Liver (tissue), 9 donors: ENCODE data around the gene LSM2. TPM values are rescaled to one million over a fixed set of nuclear protein-coding genes. Genes with fewer than 3 reads are reported as not detected.

Source experiments
- DNase-seq: peaks from one replicate; pipeline ENCODE4 v3.0.0-alpha.2; 2017; ENCODE audit warnings: low spot score
- H3K27ac ChIP-seq, 2 donors: one replicate each; pipeline ENCODE4 v1.7.0; 2013; ENCODE audit warnings: inconsistent platforms in 2 of 2, low read length in 2 of 2, control low read depth in 1 of 2, low read depth in 1 of 2, mild to moderate bottlenecking in 1 of 2
- H3K27me3 ChIP-seq, 4 donors: one replicate each; pipeline versions ENCODE4 v1.6.1 to v1.7.0; 2013; ENCODE audit warnings: low read length in 3 of 4, inconsistent platforms in 1 of 4, mild to moderate bottlenecking in 1 of 4, moderate library complexity in 1 of 4; ENCODE audit not compliant: control insufficient read depth in 4 of 4, insufficient read depth in 4 of 4
- H3K36me3 ChIP-seq, 4 donors: one replicate each; pipeline versions ENCODE4 v1.6.1 to v1.7.0; 2013; ENCODE audit warnings: low read length in 3 of 4, mild to moderate bottlenecking in 3 of 4, low read depth in 1 of 4, moderate library complexity in 1 of 4; ENCODE audit not compliant: control insufficient read depth in 4 of 4, insufficient read depth in 3 of 4
- H3K4me1 ChIP-seq, 4 donors: one replicate each; pipeline versions ENCODE4 v1.6.1 to v1.7.0; 2013; ENCODE audit warnings: low read length in 3 of 4, mild to moderate bottlenecking in 3 of 4, moderate library complexity in 1 of 4; ENCODE audit not compliant: control insufficient read depth in 4 of 4, insufficient read depth in 4 of 4
- H3K4me3 ChIP-seq, 3 donors: one replicate each; pipeline versions ENCODE4 v1.6.1 to v1.7.0; 2013; ENCODE audit warnings: low read length in 3 of 3, control low read depth in 1 of 3, low read depth in 1 of 3, mild to moderate bottlenecking in 1 of 3
- H3K9ac ChIP-seq, 2 donors: one replicate each; pipeline ENCODE4 v1.7.0; 2013; ENCODE audit warnings: low read length in 2 of 2, mild to moderate bottlenecking in 2 of 2, moderate library complexity in 2 of 2, control low read depth in 1 of 2, low read depth in 1 of 2
- H3K9me3 ChIP-seq, 4 donors: one replicate each; pipeline versions ENCODE4 v1.6.1 to v1.7.0; 2013; ENCODE audit warnings: low read length in 3 of 4; ENCODE audit not compliant: control insufficient read depth in 4 of 4
- ATF3 ChIP-seq: IDR thresholded peaks from 2 replicates; pipeline ENCODE4 v1.6.1; 2016; ENCODE audit warnings: antibody characterized with exemption
- EGR1 ChIP-seq, 2 donors: IDR thresholded peaks; 2 replicates each; pipeline ENCODE4 v1.6.1; 2016 to 2018; ENCODE audit warnings: antibody characterized with exemption in 2 of 2, low read depth in 2 of 2
- FOXA1 ChIP-seq: IDR thresholded peaks from 2 replicates; pipeline ENCODE4 v1.6.1; 2016; ENCODE audit warnings: antibody characterized with exemption
- FOXA2 ChIP-seq: IDR thresholded peaks from 2 replicates; pipeline ENCODE4 v1.6.1; 2016; ENCODE audit warnings: antibody characterized with exemption
- GABPA ChIP-seq, 2 donors: IDR thresholded peaks in 1 of 2; conservative IDR thresholded peaks in 1 of 2; 2 replicates each; pipeline ENCODE4 v1.6.1; 2016; ENCODE audit warnings: antibody characterized with exemption in 2 of 2, mild to moderate bottlenecking in 1 of 2, moderate library complexity in 1 of 2
- HNF4A ChIP-seq, 2 donors: conservative IDR thresholded peaks; 2 replicates each; pipeline ENCODE4 v1.6.1; 2016; ENCODE audit warnings: antibody characterized with exemption in 2 of 2, mild to moderate bottlenecking in 2 of 2
- HNF4G ChIP-seq: IDR thresholded peaks from 2 replicates; pipeline ENCODE4 v1.6.1; 2016; ENCODE audit warnings: antibody characterized with exemption
- JUND ChIP-seq, 2 donors: IDR thresholded peaks; 2 replicates each; pipeline ENCODE4 v1.6.1; 2016; ENCODE audit warnings: antibody characterized with exemption in 2 of 2
- MAX ChIP-seq: IDR thresholded peaks from 2 replicates; pipeline ENCODE4 v1.6.1; 2016; ENCODE audit warnings: antibody characterized with exemption
- NR2F2 ChIP-seq: IDR thresholded peaks from 2 replicates; pipeline ENCODE4 v1.6.1; 2016; ENCODE audit warnings: antibody characterized with exemption
- RAD21 ChIP-seq, 2 donors: IDR thresholded peaks; 2 replicates each; pipeline ENCODE4 v1.6.1; 2016; ENCODE audit warnings: antibody characterized with exemption in 2 of 2, mild to moderate bottlenecking in 2 of 2
- RXRA ChIP-seq, 2 donors: IDR thresholded peaks; 2 replicates each; pipeline ENCODE4 v1.6.1; 2017 to 2018; ENCODE audit warnings: antibody characterized with exemption in 2 of 2, mild to moderate bottlenecking in 1 of 2
- SP1 ChIP-seq: IDR thresholded peaks from 2 replicates; pipeline ENCODE4 v1.6.1; 2018; ENCODE audit warnings: antibody characterized with exemption, mild to moderate bottlenecking
- TAF1 ChIP-seq: conservative IDR thresholded peaks from 2 replicates; pipeline ENCODE4 v1.6.1; 2016; ENCODE audit warnings: antibody characterized with exemption, mild to moderate bottlenecking
- YY1 ChIP-seq: IDR thresholded peaks from 2 replicates; pipeline ENCODE4 v1.6.1; 2016; ENCODE audit warnings: antibody characterized with exemption, mild to moderate bottlenecking
- WGBS: extraction: QIAGEN DNeasy Blood & Tissue Kit; methylation state at CpG from one replicate; pipeline ENCODE4 v1.1.7; 2013; 5-methylcytosine and 5-hydroxymethylcytosine counted together
- polyA plus RNA-seq, 2 donors: library from polyadenylated mRNA; stranded (reverse) in 1 of 2; unstranded in 1 of 2; fragments of 200-250 nt in 1 of 2; fragments of >200 nt in 1 of 2; fragmentation: Nextera tagmentation in 1 of 2; extraction: Ambion mirVana in 1 of 2; gene quantifications; one replicate each; pipeline versions ENCODE4 v1.2.1 to v1.2.3, GENCODE V29; 2013 to 2015
- total RNA-seq, 2 donors: library from RNA; depleted of rRNA; stranded (reverse); fragments of >200 nt; gene quantifications; one replicate each; pipeline ENCODE4 v1.2.3, GENCODE V29; 2014
- TF ChIP-seq, protein P1 (sequence below): IDR thresholded peaks from 2 replicates; pipeline ENCODE4 v1.6.1; 2016; ENCODE audit warnings: antibody characterized with exemption, mild to moderate bottlenecking
- TF ChIP-seq, protein P2 (sequence below): fragments of 150-350 bp; IDR thresholded peaks from 2 replicates; pipeline ENCODE4 v1.5.1; 2017; ENCODE audit warnings: improper control_type of control experiment, low read depth, low read length; ENCODE audit not compliant: missing input control
- TF ChIP-seq, protein P3 (sequence below): IDR thresholded peaks from 2 replicates; pipeline ENCODE4 v1.6.1; 2016; ENCODE audit warnings: antibody characterized with exemption
- donor health status: healthy.
- donor health status: healthy.
- donor health status: healthy.
- donor health status: healthy.
- donor health status: healthy.

LSM2 gene
- total and polyA plus RNA-seq, 4 donors: 7.3 to 18.7 (median 15.5) TPM

- TF ChIP-seq, protein P1, sequence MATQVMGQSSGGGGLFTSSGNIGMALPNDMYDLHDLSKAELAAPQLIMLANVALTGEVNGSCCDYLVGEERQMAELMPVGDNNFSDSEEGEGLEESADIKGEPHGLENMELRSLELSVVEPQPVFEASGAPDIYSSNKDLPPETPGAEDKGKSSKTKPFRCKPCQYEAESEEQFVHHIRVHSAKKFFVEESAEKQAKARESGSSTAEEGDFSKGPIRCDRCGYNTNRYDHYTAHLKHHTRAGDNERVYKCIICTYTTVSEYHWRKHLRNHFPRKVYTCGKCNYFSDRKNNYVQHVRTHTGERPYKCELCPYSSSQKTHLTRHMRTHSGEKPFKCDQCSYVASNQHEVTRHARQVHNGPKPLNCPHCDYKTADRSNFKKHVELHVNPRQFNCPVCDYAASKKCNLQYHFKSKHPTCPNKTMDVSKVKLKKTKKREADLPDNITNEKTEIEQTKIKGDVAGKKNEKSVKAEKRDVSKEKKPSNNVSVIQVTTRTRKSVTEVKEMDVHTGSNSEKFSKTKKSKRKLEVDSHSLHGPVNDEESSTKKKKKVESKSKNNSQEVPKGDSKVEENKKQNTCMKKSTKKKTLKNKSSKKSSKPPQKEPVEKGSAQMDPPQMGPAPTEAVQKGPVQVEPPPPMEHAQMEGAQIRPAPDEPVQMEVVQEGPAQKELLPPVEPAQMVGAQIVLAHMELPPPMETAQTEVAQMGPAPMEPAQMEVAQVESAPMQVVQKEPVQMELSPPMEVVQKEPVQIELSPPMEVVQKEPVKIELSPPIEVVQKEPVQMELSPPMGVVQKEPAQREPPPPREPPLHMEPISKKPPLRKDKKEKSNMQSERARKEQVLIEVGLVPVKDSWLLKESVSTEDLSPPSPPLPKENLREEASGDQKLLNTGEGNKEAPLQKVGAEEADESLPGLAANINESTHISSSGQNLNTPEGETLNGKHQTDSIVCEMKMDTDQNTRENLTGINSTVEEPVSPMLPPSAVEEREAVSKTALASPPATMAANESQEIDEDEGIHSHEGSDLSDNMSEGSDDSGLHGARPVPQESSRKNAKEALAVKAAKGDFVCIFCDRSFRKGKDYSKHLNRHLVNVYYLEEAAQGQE: peak; percentile 95
- TF ChIP-seq RAD21 (IDR thresholded peaks at IDR 0.05) (peak; percentile 5 to 8), HNF4G (no peak), FOXA2 (peak; percentile 43)
- TF ChIP-seq, protein P2, sequence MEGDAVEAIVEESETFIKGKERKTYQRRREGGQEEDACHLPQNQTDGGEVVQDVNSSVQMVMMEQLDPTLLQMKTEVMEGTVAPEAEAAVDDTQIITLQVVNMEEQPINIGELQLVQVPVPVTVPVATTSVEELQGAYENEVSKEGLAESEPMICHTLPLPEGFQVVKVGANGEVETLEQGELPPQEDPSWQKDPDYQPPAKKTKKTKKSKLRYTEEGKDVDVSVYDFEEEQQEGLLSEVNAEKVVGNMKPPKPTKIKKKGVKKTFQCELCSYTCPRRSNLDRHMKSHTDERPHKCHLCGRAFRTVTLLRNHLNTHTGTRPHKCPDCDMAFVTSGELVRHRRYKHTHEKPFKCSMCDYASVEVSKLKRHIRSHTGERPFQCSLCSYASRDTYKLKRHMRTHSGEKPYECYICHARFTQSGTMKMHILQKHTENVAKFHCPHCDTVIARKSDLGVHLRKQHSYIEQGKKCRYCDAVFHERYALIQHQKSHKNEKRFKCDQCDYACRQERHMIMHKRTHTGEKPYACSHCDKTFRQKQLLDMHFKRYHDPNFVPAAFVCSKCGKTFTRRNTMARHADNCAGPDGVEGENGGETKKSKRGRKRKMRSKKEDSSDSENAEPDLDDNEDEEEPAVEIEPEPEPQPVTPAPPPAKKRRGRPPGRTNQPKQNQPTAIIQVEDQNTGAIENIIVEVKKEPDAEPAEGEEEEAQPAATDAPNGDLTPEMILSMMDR: no peak
Measured at GRCh38 chr6:31815025-31815838, 8.5 kb upstream of the LSM2 start, which contains the start of the genes HSPA1A and HSPA1L (continued).

DNA sequence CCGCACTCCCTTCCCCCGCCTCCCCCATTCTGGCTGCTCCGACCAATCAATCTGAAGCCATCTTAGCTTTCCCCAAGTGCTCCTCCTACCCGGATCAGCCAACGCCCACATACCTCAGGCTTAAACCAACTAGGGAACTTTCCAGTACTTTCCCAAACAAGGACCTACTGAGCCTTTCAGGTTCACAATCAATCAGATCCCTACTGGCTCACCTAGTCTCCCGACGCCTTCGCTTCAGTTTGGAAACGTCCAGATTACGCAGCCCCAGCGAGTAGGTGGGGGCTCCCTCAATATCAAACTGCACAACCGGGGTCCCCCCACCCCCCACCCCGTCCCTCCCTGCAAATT lies 7.9 kb upstream of the LSM2 start:
- WGBS: under 1% methylated on average over 13 of the region's 13 CpGs
- Histone ChIP-seq H3K9ac (peak overlapping the region; percentile 64 to 94), H3K4me3 (peak overlapping the region; percentile 33 to 49 (median 49)), H3K9me3 (no peaks in the 10 kb centered on the region), H3K27me3 (no peaks in the 10 kb centered on the region), H3K36me3 (no peaks in the 10 kb centered on the region), H3K27ac (peak overlapping the region; percentile 93 to 100), H3K4me1 (peaks cover under 1 to 15% (median 8%) of the 10 kb centered on the region in 4 donors)
- DNase-seq: peak; percentile 84
- TF ChIP-seq FOXA1 (peak; percentile 48), RAD21 (IDR thresholded peaks at IDR 0.05) (peak in 1 of 2 donors; percentile 30), HNF4G (peak; percentile 43), GABPA (IDR thresholded peaks at IDR 0.05 in 1 of 2, conservative IDR thresholded peaks at IDR 0.05 in 1 of 2) (peak in 1 of 2 donors; percentile 38), RXRA (IDR thresholded peaks at IDR 0.05) (peak; percentile 53 to 64), JUND (IDR thresholded peaks at IDR 0.05) (peak in 1 of 2 donors; percentile 67), TAF1 (peak; percentile 59), FOXA2 (peak; percentile 20), ATF3 (no peak), NR2F2 (no peak), SP1 (peak; percentile 69), HNF4A (conservative IDR thresholded peaks at IDR 0.05) (peak; percentile 28 to 49), YY1 (peak; percentile 84), EGR1 (IDR thresholded peaks at IDR 0.05; ENCODE audit: low read depth in 2 of 2) (peak; percentile 20 to 46), MAX (no peak)
- TF ChIP-seq, protein P1: no peak
- TF ChIP-seq, protein P3, sequence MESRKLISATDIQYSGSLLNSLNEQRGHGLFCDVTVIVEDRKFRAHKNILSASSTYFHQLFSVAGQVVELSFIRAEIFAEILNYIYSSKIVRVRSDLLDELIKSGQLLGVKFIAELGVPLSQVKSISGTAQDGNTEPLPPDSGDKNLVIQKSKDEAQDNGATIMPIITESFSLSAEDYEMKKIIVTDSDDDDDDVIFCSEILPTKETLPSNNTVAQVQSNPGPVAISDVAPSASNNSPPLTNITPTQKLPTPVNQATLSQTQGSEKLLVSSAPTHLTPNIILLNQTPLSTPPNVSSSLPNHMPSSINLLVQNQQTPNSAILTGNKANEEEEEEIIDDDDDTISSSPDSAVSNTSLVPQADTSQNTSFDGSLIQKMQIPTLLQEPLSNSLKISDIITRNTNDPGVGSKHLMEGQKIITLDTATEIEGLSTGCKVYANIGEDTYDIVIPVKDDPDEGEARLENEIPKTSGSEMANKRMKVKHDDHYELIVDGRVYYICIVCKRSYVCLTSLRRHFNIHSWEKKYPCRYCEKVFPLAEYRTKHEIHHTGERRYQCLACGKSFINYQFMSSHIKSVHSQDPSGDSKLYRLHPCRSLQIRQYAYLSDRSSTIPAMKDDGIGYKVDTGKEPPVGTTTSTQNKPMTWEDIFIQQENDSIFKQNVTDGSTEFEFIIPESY: peak; percentile 58
- TF ChIP-seq, protein P2: no peak
